ENCODE results near the gene MLLT1. TPM values are rescaled to one million over a fixed set of nuclear protein-coding genes. Genes with fewer than 3 reads are reported as not detected.

The MLLT1 gene
- total and polyA plus RNA-seq, 7 donors, result 9.9 to 25.5 (median 16.3) TPM

GRCh38 chr19:6210091-6210490 lies 69.7 kb downstream of the MLLT1 start:
- no peak overlapping the region for H3K4me3 ChIP-seq
- intact Hi-C loops (cut with DNase I), result no loop called here

GRCh38 chr19:6209680-6210079 lies 70.1 kb downstream of the MLLT1 start:
- Histone ChIP-seq H3K4me3 (no peak overlapping the region), H3K9me3 (no peaks in the 10 kb centered on the region), H3K36me3 (peaks cover 0 to 32% (median 14%) of the 10 kb centered on the region in 4 donors), H3K27me3 (no peaks in the 10 kb centered on the region), H3K4me1 (no peaks in the 10 kb centered on the region), H3K27ac (no peak overlapping the region)
- TF ChIP-seq POLR2A (IDR thresholded peaks at IDR 0.05) (no peak), POLR2AphosphoS5 (IDR thresholded peaks at IDR 0.05) (no peak), EP300 (IDR thresholded peaks at IDR 0.05) (no peak), CTCF (IDR thresholded peaks at IDR 0.05) (no peak)
- intact Hi-C loops (cut with DNase I), result no loop called here
- peak; percentile 3 for DNase-seq
- WGBS, 2 donors, result 60 to 71% methylated on average over 4 of the region's 4 CpGs

More at GRCh38 chr19:6210091-6210490, 69.7 kb downstream of the MLLT1 start:
- peak; percentile 30 for DNase-seq
- no peaks in the 10 kb centered on the region for H3K4me1 ChIP-seq
- peaks cover 0 to 36% (median 14%) of the 10 kb centered on the region in 4 donors for H3K36me3 ChIP-seq
- no peak overlapping the region for H3K27ac ChIP-seq
- H3K9me3 ChIP-seq, result no peaks in the 10 kb centered on the region
- no peak for TF ChIP-seq EP300 (IDR thresholded peaks at IDR 0.05)
- no peaks in the 10 kb centered on the region for H3K27me3 ChIP-seq
- 86 to 89% methylated on average over 7 of the region's 7 CpGs for WGBS, 2 donors

DNA sequence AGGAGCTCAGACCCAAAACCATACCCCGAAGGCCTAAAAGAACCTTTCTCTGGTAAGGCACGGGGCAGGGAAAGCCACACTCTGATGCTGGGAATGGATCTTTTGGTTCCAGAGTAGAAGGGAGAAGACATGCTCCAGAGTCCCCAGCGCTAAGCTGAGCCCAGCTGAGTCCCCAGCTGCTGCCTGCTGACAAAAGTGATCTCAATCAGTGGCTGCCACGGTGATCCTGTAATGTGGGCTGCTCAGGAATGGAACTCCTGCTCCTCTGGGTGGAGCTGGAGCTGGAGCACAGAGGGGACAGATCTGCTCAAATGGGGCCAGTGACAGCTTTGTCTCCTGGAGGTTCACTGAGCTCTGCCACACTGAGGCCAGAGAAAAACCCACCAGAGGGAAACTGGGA lies 70.5 kb downstream of the MLLT1 start:
- TF ChIP-seq CTCF (IDR thresholded peaks at IDR 0.05) (no peak), EP300 (IDR thresholded peaks at IDR 0.05) (no peak), POLR2AphosphoS5 (IDR thresholded peaks at IDR 0.05) (no peak), POLR2A (IDR thresholded peaks at IDR 0.05) (no peak)
- WGBS, 2 donors, result 81 to 89% methylated on average over 4 of the region's 4 CpGs
- Histone ChIP-seq H3K9me3 (no peaks in the 10 kb centered on the region), H3K27me3 (no peaks in the 10 kb centered on the region), H3K27ac (no peak overlapping the region), H3K4me1 (no peaks in the 10 kb centered on the region), H3K4me3 (no peak overlapping the region), H3K36me3 (peaks cover 0 to 30% (median 14%) of the 10 kb centered on the region in 4 donors)
- intact Hi-C loops (cut with DNase I), result no loop called here
- peak; percentile 47 for DNase-seq

- Histone ChIP-seq H3K9me3 (no peaks in the 10 kb centered on the region), H3K27me3 (no peaks in the 10 kb centered on the region), H3K36me3 (no peaks in the 10 kb centered on the region), H3K27ac (no peak overlapping the region), H3K4me1 (peaks cover 0 to 1% (median under 1%) of the 10 kb centered on the region in 4 donors), H3K4me3 (no peak overlapping the region)
- TF ChIP-seq POLR2AphosphoS5 (IDR thresholded peaks at IDR 0.05) (no peak), CTCF (IDR thresholded peaks at IDR 0.05) (no peak), POLR2A (IDR thresholded peaks at IDR 0.05) (no peak), EP300 (IDR thresholded peaks at IDR 0.05) (no peak)
- DNase-seq, result peak; percentile 57
- intact Hi-C loops (cut with DNase I), result no loop called here
- WGBS, 2 donors, result 86 to 89% methylated on average over 19 of the region's 19 CpGs
These were observed 74.7 kb downstream of the MLLT1 start for GRCh38 chr19:6204866-6205723.

GRCh38 chr19:6204212-6204611 lies 75.6 kb downstream of the MLLT1 start:
- WGBS, 2 donors, result 61 to 66% methylated on average over 6 of the region's 6 CpGs
- TF ChIP-seq POLR2AphosphoS5 (IDR thresholded peaks at IDR 0.05) (no peak), CTCF (IDR thresholded peaks at IDR 0.05) (no peak), POLR2A (IDR thresholded peaks at IDR 0.05) (no peak), EP300 (IDR thresholded peaks at IDR 0.05) (no peak)
- Histone ChIP-seq H3K9me3 (no peaks in the 10 kb centered on the region), H3K27ac (no peak overlapping the region), H3K4me3 (no peak overlapping the region), H3K36me3 (no peaks in the 10 kb centered on the region), H3K27me3 (no peaks in the 10 kb centered on the region), H3K4me1 (peaks cover 0 to 7% (median 2%) of the 10 kb centered on the region in 4 donors)
- DNase-seq, result peak; percentile 35
- intact Hi-C loops (cut with DNase I), result no loop called here
